GM12864 (cell line): ENCODE measurements around the gene PCED1A.

Experiments used
- DNase-seq: peaks from one replicate; pipeline ENCODE4 v3.0.0-alpha.2; 2011; ENCODE audit warnings: low read depth
- H3K4me3 ChIP-seq: 2 replicates; pipeline ENCODE4 v1.5.1; 2011; ENCODE audit warnings: mild to moderate bottlenecking, low read depth, low read length, control low read depth
- CTCF ChIP-seq: IDR thresholded peaks from 2 replicates; pipeline ENCODE4 v1.5.1; 2011; ENCODE audit warnings: low read depth, mild to moderate bottlenecking, moderate library complexity, low read length, control low read depth, inconsistent platforms; ENCODE audit errors: missing control alignments

The PCED1A gene

GRCh38 chr20:2829376-2829775 is 11.1 kb downstream of the PCED1A start:
- no peak for DNase-seq
- no peak overlapping the region for H3K4me3 ChIP-seq
- TF ChIP-seq CTCF = no peak

- TF ChIP-seq CTCF = no peak
- no peak overlapping the region for H3K4me3 ChIP-seq
- no peak for DNase-seq
These were observed 13.8 kb downstream of the PCED1A start for GRCh38 chr20:2826655-2827054.

- H3K4me3 ChIP-seq = no peak overlapping the region
- no peak for DNase-seq
- no peak for TF ChIP-seq CTCF
These were observed 14.7 kb downstream of the PCED1A start for GRCh38 chr20:2825761-2826160.

- no peak for DNase-seq
- no peak for TF ChIP-seq CTCF
- no peak overlapping the region for H3K4me3 ChIP-seq
These were observed 18.4 kb downstream of the PCED1A start for GRCh38 chr20:2822073-2822472.

GRCh38 chr20:2820896-2821869 is 19.3 kb downstream of the PCED1A start:
- DNase-seq = no peak
- no peak for TF ChIP-seq CTCF
- H3K4me3 ChIP-seq = no peak overlapping the region

- H3K4me3 ChIP-seq = no peak overlapping the region
- no peak for DNase-seq
- no peak for TF ChIP-seq CTCF
These were observed 20.2 kb downstream of the PCED1A start for GRCh38 chr20:2820084-2820895.
